Osteoblast (primary cell): ENCODE measurements around the gene DAPK1. TPM values are rescaled to one million over a fixed set of nuclear protein-coding genes. Genes with fewer than 3 reads are reported as not detected.

Experiments
- DNase-seq: peaks from one replicate; pipeline ENCODE4 v3.0.0; 2011; ENCODE audit warnings: low spot score, mixed read lengths; ENCODE audit not compliant: insufficient read length; ENCODE audit errors: missing footprints
- H2AFZ ChIP-seq: 2 replicates; pipeline ENCODE4 v1.6.0; 2011; ENCODE audit warnings: mild to moderate bottlenecking, low read length
- H3K27ac ChIP-seq: 2 replicates; pipeline ENCODE4 v1.5.1; 2011; ENCODE audit warnings: mild to moderate bottlenecking, low read depth, low read length, moderate library complexity
- H3K27me3 ChIP-seq: 2 replicates; pipeline ENCODE4 v1.6.0; 2012; ENCODE audit warnings: mild to moderate bottlenecking, control low read depth, inconsistent platforms, low read length, moderate library complexity; ENCODE audit not compliant: insufficient read depth
- H3K36me3 ChIP-seq: 2 replicates; pipeline ENCODE4 v1.5.1; 2011; ENCODE audit warnings: mild to moderate bottlenecking, low read length, control low read depth, moderate library complexity; ENCODE audit not compliant: insufficient read depth
- H3K4me1 ChIP-seq: 2 replicates; pipeline ENCODE4 v1.5.1; 2011; ENCODE audit warnings: mild to moderate bottlenecking, low read length, control low read depth, moderate library complexity; ENCODE audit not compliant: insufficient read depth
- H3K4me2 ChIP-seq: 2 replicates; pipeline ENCODE4 v1.6.0; 2011; ENCODE audit warnings: mild to moderate bottlenecking, low read length; ENCODE audit not compliant: insufficient read depth
- H3K4me3 ChIP-seq: fragments of 200-600 bp; sonication (generic); 3 replicates; pipeline ENCODE4 v1.5.1; 2012; ENCODE audit warnings: mild to moderate bottlenecking, low read length, inconsistent platforms; ENCODE audit not compliant: insufficient read depth
- H3K79me2 ChIP-seq: 2 replicates; pipeline ENCODE4 v1.6.0; 2012; ENCODE audit warnings: mild to moderate bottlenecking, low read length, control low read depth, inconsistent platforms; ENCODE audit not compliant: insufficient read depth
- H3K9me3 ChIP-seq: 2 replicates; pipeline ENCODE4 v1.5.1; 2011; ENCODE audit warnings: low read depth, low read length, control low read depth
- H4K20me1 ChIP-seq: 2 replicates; pipeline ENCODE4 v1.6.0; 2012; ENCODE audit warnings: mild to moderate bottlenecking, low read length, control low read depth; ENCODE audit not compliant: insufficient read depth
- total RNA-seq: library from RNA; depleted of rRNA; stranded (reverse); fragments of >200 nt; gene quantifications from 2 replicates; pipeline ENCODE4 v1.2.3, GENCODE V29; 2012
- TF ChIP-seq, protein P1 (sequence below): IDR thresholded peaks from 2 replicates; pipeline ENCODE4 v1.5.1; 2011; ENCODE audit warnings: mild to moderate bottlenecking, low read depth, low read length, moderate library complexity; ENCODE audit errors: extremely low read depth

Gene DAPK1
- total RNA-seq, 1 donor, result 55.4 TPM

GRCh38 chr9:87524061-87524460 is 26.4 kb downstream of the DAPK1 start:
- peaks cover 12% of the 10 kb centered on the region for H3K27me3 ChIP-seq
- no peaks in the 10 kb centered on the region for H3K36me3 ChIP-seq
- no peak overlapping the region for H3K27ac ChIP-seq
- H3K4me1 ChIP-seq, result no peaks in the 10 kb centered on the region
- H4K20me1 ChIP-seq, result no peaks in the 10 kb centered on the region
- no peaks in the 10 kb centered on the region for H3K79me2 ChIP-seq
- no peak overlapping the region for H3K4me2 ChIP-seq
- no peaks in the 10 kb centered on the region for H3K9me3 ChIP-seq
- no peak overlapping the region for H3K4me3 ChIP-seq
- no peak for DNase-seq
- H2AFZ ChIP-seq, result no peak overlapping the region
- TF ChIP-seq, protein P1, sequence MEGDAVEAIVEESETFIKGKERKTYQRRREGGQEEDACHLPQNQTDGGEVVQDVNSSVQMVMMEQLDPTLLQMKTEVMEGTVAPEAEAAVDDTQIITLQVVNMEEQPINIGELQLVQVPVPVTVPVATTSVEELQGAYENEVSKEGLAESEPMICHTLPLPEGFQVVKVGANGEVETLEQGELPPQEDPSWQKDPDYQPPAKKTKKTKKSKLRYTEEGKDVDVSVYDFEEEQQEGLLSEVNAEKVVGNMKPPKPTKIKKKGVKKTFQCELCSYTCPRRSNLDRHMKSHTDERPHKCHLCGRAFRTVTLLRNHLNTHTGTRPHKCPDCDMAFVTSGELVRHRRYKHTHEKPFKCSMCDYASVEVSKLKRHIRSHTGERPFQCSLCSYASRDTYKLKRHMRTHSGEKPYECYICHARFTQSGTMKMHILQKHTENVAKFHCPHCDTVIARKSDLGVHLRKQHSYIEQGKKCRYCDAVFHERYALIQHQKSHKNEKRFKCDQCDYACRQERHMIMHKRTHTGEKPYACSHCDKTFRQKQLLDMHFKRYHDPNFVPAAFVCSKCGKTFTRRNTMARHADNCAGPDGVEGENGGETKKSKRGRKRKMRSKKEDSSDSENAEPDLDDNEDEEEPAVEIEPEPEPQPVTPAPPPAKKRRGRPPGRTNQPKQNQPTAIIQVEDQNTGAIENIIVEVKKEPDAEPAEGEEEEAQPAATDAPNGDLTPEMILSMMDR, result no peak

- H3K27me3 ChIP-seq, result peaks cover 9% of the 10 kb centered on the region
- DNase-seq, result no peak
- H3K9me3 ChIP-seq, result no peaks in the 10 kb centered on the region
- no peaks in the 10 kb centered on the region for H3K4me1 ChIP-seq
- H3K79me2 ChIP-seq, result no peaks in the 10 kb centered on the region
- no peak overlapping the region for H3K4me3 ChIP-seq
- no peaks in the 10 kb centered on the region for H4K20me1 ChIP-seq
- H3K36me3 ChIP-seq, result no peaks in the 10 kb centered on the region
- no peak overlapping the region for H2AFZ ChIP-seq
- TF ChIP-seq, protein P1, result no peak
- no peak overlapping the region for H3K27ac ChIP-seq
- H3K4me2 ChIP-seq, result no peak overlapping the region
These were observed 28.1 kb downstream of the DAPK1 start for GRCh38 chr9:87525546-87526303.

GRCh38 chr9:87527211-87527916 is 29.7 kb downstream of the DAPK1 start:
- Histone ChIP-seq H2AFZ (no peak overlapping the region), H3K27me3 (peaks cover 6% of the 10 kb centered on the region), H3K9me3 (no peaks in the 10 kb centered on the region), H3K4me1 (no peaks in the 10 kb centered on the region), H3K4me2 (no peak overlapping the region), H3K4me3 (no peak overlapping the region), H4K20me1 (no peaks in the 10 kb centered on the region), H3K27ac (no peak overlapping the region), H3K79me2 (no peaks in the 10 kb centered on the region), H3K36me3 (no peaks in the 10 kb centered on the region)
- no peak for DNase-seq
- TF ChIP-seq, protein P1, result no peak

- no peak overlapping the region for H2AFZ ChIP-seq
- H3K36me3 ChIP-seq, result no peaks in the 10 kb centered on the region
- no peaks in the 10 kb centered on the region for H4K20me1 ChIP-seq
- TF ChIP-seq, protein P1, result no peak
- H3K4me3 ChIP-seq, result no peak overlapping the region
- H3K4me2 ChIP-seq, result no peak overlapping the region
- no peaks in the 10 kb centered on the region for H3K79me2 ChIP-seq
- no peak for DNase-seq
- no peaks in the 10 kb centered on the region for H3K27me3 ChIP-seq
- H3K27ac ChIP-seq, result no peak overlapping the region
- no peaks in the 10 kb centered on the region for H3K4me1 ChIP-seq
- no peaks in the 10 kb centered on the region for H3K9me3 ChIP-seq
These were observed 31.3 kb downstream of the DAPK1 start for GRCh38 chr9:87528969-87529368.
